Measurements from ENCODE around the gene RASEF. TPM values are rescaled to one million over a fixed set of nuclear protein-coding genes. Genes with fewer than 3 reads are reported as not detected.

RASEF gene
- total RNA-seq, 6 experiments from 2014 or later, result 0.73 to 6.1 (median 1.9) TPM

DNA sequence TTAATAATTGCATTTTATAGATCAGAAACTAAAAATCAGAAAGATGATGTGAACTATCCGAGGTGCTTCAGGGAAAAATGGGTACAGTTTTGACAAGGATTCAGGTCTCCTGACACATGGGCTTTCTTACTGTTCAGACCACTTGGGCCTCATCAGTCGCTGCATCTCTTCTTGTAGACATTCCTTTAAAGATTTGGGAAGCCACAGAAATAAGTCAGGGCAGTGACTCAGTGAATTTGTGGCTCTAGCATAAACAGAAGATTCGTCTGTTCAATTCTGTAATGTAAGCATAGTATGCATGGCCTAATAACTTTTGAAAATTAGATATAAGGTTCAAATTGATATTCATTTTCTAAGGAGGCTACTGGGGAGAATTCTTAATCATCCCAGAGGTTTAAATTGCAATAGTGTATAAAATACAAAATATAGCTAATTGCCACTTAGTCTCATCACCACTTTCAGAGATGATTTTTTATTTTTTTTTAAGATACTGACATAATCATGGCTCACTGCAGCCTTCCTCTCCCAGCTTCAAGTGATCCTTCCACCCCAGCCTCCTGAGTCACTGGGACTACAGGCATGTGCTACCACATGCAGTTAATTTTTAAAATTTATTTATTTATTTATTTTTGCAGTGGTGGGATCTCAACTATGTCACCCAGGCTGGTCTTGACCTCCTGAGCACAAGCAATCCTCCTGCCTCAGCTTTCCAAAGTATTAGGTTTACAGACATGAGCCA is 48.9 kb downstream of the RASEF start:
- no peak for ATAC-seq
- intact Hi-C loops (cut with DNase I), result no loop called here
- 41% methylated on average over 3 of the region's 3 CpGs for WGBS (ENCODE audit: insufficient coverage, low coverage, low lambda C conversion rate, missing lambda C conversion rate)

DNA sequence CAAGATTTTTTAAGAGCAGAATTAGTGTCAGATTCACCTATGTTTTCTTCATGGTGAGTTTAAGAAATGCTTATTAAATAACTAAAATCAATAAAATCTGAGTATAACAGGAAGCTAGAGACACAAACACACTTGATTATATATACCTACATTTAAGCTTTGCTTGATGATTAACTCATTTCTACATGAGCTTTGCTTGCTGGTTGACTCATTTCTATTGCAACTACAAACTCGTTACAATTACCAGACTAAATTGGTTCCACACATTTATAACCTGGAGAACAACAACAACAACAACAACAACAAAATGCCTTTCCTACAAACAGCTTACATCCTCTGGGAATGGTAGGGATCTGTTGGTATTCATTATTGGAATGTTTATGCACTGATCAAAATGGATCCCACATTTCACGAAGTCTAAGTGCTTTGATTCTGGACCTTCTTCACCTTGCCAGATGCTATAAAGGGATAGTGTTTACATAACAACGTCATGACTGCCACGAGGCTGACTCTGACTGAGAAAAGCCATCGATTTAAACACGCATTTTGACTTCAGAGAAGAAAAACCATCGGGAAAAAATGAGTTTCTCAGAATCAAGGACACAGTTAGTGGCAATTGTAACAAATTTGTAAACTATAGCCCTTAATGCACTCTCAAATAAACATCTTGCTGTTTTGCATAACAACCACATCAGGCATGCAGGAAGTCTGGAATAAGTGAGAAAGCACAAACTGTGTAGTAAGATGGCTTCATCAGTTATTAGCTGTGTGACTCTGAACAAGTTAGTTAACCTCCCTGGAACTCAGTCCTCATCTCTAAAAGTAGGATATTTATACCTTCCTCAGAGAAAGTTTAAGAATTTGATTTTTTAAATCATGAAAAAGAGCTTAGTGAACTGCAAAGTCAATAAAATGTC is 49.8 kb downstream of the RASEF start:
- Histone ChIP-seq H3K4me3 (no peak overlapping the region), H3K27me3 (no peaks in the 10 kb centered on the region), H3K9me3 (no peaks in the 10 kb centered on the region), H3K36me3 (no peaks in the 10 kb centered on the region), H3K4me1 (peaks cover 0 to 11% (median 0%) of the 10 kb centered on the region in 4 donors), H3K27ac (no peak overlapping the region)
- ATAC-seq (no peak), DNase-seq (no peak)
- intact Hi-C loops (cut with DNase I), result no loop called here
- TF ChIP-seq, protein P1, sequence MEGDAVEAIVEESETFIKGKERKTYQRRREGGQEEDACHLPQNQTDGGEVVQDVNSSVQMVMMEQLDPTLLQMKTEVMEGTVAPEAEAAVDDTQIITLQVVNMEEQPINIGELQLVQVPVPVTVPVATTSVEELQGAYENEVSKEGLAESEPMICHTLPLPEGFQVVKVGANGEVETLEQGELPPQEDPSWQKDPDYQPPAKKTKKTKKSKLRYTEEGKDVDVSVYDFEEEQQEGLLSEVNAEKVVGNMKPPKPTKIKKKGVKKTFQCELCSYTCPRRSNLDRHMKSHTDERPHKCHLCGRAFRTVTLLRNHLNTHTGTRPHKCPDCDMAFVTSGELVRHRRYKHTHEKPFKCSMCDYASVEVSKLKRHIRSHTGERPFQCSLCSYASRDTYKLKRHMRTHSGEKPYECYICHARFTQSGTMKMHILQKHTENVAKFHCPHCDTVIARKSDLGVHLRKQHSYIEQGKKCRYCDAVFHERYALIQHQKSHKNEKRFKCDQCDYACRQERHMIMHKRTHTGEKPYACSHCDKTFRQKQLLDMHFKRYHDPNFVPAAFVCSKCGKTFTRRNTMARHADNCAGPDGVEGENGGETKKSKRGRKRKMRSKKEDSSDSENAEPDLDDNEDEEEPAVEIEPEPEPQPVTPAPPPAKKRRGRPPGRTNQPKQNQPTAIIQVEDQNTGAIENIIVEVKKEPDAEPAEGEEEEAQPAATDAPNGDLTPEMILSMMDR (IDR thresholded peaks at IDR 0.05), result no peak
- no peak for TF ChIP-seq POLR2A (IDR thresholded peaks at IDR 0.05)
- WGBS (ENCODE audit: insufficient coverage, low coverage, low lambda C conversion rate, missing lambda C conversion rate), result 21% methylated on average over 7 of the region's 7 CpGs

More for the DNA sequence above, 48.9 kb downstream of the RASEF start:
- Histone ChIP-seq H3K9me3 (no peaks in the 10 kb centered on the region), H3K4me3 (no peak overlapping the region), H3K36me3 (no peaks in the 10 kb centered on the region), H3K27ac (no peak overlapping the region), H3K4me1 (peaks cover 0 to 11% (median 0%) of the 10 kb centered on the region in 4 donors), H3K27me3 (no peaks in the 10 kb centered on the region)
- no peak for TF ChIP-seq POLR2A (IDR thresholded peaks at IDR 0.05)
- TF ChIP-seq, protein P1 (IDR thresholded peaks at IDR 0.05), result no peak
- DNase-seq, result no peak

DNA sequence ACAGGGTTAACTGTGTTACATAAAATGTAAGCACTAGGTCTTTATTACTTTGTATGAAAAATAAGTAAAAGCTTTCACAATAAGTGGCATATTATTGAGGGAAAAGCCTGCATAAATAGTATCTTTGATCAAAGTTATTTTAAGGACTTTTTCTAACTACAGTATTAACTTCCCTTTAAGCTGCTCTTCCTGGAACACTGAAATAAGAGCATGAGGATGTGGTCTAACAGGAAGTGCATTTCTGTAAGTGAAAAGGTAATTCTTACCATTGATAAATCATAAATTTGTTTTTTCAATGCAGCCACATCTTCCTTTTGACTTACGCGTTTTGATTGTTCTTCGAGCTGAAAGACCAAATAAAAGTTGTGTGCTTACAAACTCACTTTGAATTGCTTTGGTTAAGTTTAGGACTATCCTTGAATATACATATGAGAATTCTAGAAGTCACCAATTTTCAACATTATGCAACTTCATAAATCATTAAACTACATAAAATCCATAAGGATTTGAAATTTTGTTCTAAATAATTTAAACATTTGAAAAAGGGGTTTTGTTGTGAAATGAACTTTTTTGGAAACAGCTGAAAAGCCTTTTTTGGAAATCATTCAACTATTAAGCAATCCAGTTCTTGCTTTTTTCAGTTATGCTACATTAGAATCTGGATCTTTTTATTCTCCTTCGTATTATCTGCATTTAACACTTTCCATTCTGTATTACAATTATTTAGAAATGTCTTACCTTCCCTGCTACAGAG is 50.6 kb downstream of the RASEF start:
- DNase-seq (no peak), ATAC-seq (no peak)
- no peak overlapping the region for H3K27ac ChIP-seq
- H3K36me3 ChIP-seq, result no peaks in the 10 kb centered on the region
- intact Hi-C loops (cut with DNase I), result no loop called here
- H3K4me3 ChIP-seq, result no peak overlapping the region
- H3K27me3 ChIP-seq, result no peaks in the 10 kb centered on the region
- H3K4me1 ChIP-seq, result peaks cover 0 to 11% (median 0%) of the 10 kb centered on the region in 4 donors
- TF ChIP-seq POLR2A (IDR thresholded peaks at IDR 0.05), result no peak
- TF ChIP-seq, protein P1 (IDR thresholded peaks at IDR 0.05), result no peak
- H3K9me3 ChIP-seq, result no peaks in the 10 kb centered on the region
- WGBS (ENCODE audit: insufficient coverage, low coverage, low lambda C conversion rate, missing lambda C conversion rate), result 26% methylated on average over 4 of the region's 4 CpGs

DNA sequence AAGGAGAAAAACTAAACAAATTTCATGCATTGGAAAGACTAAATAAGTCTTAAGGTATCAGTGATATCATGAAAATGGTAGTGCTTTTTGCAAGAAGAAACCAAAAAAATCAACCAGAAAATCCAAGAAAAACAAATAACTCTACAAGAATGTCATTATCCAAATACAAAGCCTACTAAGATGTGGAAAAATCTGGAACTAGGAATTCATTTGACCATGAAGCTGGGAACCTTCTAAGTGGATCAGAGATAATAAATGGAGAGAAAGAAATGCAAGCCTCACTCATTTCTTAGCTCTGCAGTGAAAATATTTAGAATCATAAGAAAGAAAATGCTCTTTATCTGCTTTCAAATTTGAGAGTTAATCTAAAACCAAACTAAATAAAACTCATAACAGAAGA is 51.3 kb downstream of the RASEF start:
- intact Hi-C loops (cut with DNase I), result no loop called here
- TF ChIP-seq POLR2A (IDR thresholded peaks at IDR 0.05), result no peak
- TF ChIP-seq, protein P1 (IDR thresholded peaks at IDR 0.05), result no peak
- DNase-seq, result no peak
- H3K36me3 ChIP-seq, result no peaks in the 10 kb centered on the region
- H3K9me3 ChIP-seq, result no peaks in the 10 kb centered on the region
- no peak overlapping the region for H3K27ac ChIP-seq
- H3K4me1 ChIP-seq, result peaks cover 0 to 11% (median 0%) of the 10 kb centered on the region in 4 donors
- no peak overlapping the region for H3K4me3 ChIP-seq
- no peak for ATAC-seq
- H3K27me3 ChIP-seq, result no peaks in the 10 kb centered on the region
